Heart left ventricle (tissue), 13 donors: Measurements from ENCODE around the gene SKI.

Experiments
- CTCF ChIP-seq, 12 donors: fragments of 200-600 bp; sonication (generic) in 4 of 12; IDR thresholded peaks; one replicate each; pipeline versions ENCODE4 v1.5.0 to v1.8.0; 2018 to 2022; ENCODE audit warnings: antibody characterized with exemption in 12 of 12, mild to moderate bottlenecking in 5 of 12
- POLR2A ChIP-seq, 2 donors: fragments of 450-650 bp; IDR thresholded peaks; one replicate each; pipeline ENCODE4 v1.6.1; 2017; ENCODE audit warnings: antibody characterized with exemption in 2 of 2, mild to moderate bottlenecking in 2 of 2, moderate library complexity in 2 of 2
- donor health status: ischemic (EF 13 %, LVEDD 7.1; RV severe dilation, severe dysfunction).
- donor health status: DM: no; HTN: yes; CAD: no.
- donor health status: DM: no; HTN: no; CAD: no.
- donor health status: ischemic (EF 25% LVEDD 6.9; RV normal size, moderate dysfunction).
- donor health status: ischemic (EF 25% LVEDD 5.7; RV mildly dilated, moderate dysfunction).
- donor health status: ischemic (EF 35%, LVEDD 5.7; RV mildly dilated, moderate dysfunction).
- donor health status: nonischemic (EF 11% LVEDD 7.7; RV severe dilation, severe dysfunction).
- donor health status: DM: yes; HTN: yes; CAD: no.
- donor health status: PGD.
- donor health status: ischemic (EF 29% LVEDD 5.4; RV normal size, mild dysfunction).
- donor health status: nonischemic (EF 23%, LVEDD 6.1; RV moderate dilation, normal function).

- TF ChIP-seq CTCF (IDR thresholded peaks at IDR 0.05) (no peak), POLR2A (IDR thresholded peaks at IDR 0.05) (no peak)
Observed at GRCh38 chr1:2279817-2280216, 51.7 kb downstream of the SKI start.
